H1 (cell line): ENCODE data around the gene UFSP1. TPM values are rescaled to one million over a fixed set of nuclear protein-coding genes. Genes with fewer than 3 reads are reported as not detected.

Experiments used
- SIX5 ChIP-seq: IDR thresholded peaks from 2 replicates; pipeline ENCODE4 v1.6.1; 2011; ENCODE audit warnings: mild to moderate bottlenecking, low read depth, low read length
- SP2 ChIP-seq: IDR thresholded peaks from 2 replicates; pipeline ENCODE4 v1.6.1; 2012; ENCODE audit warnings: mild to moderate bottlenecking, low read length, inconsistent platforms
- polyA plus RNA-seq, 7 experiments: library from polyadenylated mRNA; depleted of rRNA in 3 of 7; stranded (reverse) in 5 of 7; unstranded in 2 of 7; fragments of >200 nt in 5 of 7; fragments of 200-250 nt in 2 of 7; gene quantifications; 1 replicate in 5 of 7; 2 replicates in 1 of 7; 4 replicates in 1 of 7; pipeline versions ENCODE4 v1.2.1 to v1.2.3, GENCODE V29; 2011 to 2013; ENCODE audit warnings: missing spikeins in 2 of 7, mixed read lengths in 2 of 7
- total RNA-seq: library from RNA; stranded (reverse); fragmentation: NEBNext Ultra II Directional; extraction: Animal tissue kit (Norgen Biotek cat#: 25700); gene quantifications from 2 replicates; pipeline ENCODE4 v1.2.1, GENCODE V29; 2021

UFSP1 gene
- total and polyA plus RNA-seq, 2 of the 8 experiments (the other 6 are each of a cell fraction or from before 2014, with no cell fraction given): 1.6 to 4.3 TPM

DNA sequence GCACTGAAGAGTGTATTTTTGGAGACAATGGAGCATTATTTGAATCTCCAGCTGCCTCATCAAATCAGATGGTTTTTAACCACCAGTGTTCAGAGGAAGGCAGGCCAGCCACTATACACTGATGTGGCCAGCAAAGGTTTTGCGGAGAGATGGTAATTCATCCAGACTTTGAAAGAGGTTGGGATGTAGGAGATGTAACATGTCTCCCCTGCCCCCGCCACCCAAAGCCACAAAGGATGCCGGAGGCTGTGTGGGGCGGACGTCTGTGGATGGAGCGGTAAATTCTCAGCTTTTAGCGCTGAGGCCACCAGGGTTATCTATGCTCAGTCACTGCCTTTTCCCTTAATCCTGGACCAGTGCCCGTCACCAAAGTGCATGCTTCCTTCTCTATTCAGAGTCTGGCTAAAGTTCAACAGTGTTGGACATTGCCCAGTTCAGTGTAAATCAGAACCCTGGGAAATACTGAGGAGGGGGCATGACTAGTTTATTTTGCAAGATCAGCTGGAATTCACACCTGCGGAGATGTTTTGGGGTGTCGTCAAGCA, 26.0 kb downstream of the UFSP1 start (continued):
- TF ChIP-seq SP2 (no peak), SIX5 (no peak)
